ENCODE measurements around the gene GABBR1.

DNA sequence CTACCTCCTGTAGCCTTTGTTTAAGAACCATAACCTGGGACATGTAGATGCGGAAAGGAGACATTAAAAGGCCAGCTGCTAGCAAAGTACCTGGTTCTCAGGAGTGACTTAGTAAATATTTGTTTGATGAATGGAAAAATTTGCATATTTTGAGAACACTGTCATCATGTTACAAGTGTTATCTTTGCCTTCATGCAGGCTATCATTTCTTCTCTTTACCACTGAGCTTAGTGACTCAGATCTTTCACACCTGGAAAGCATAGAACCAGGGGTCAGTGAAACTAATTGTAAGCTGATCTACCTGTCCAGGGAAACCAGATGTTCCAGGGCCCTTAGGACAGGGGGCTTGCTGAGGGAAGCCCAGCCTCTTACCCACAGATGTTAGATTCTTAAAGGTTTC, 42.6 kb upstream of the GABBR1 start:
- TF ChIP-seq POLR2AphosphoS5 (IDR thresholded peaks at IDR 0.05; ENCODE audit: low read depth, low read length) = no peak
- TF ChIP-seq, protein P1, sequence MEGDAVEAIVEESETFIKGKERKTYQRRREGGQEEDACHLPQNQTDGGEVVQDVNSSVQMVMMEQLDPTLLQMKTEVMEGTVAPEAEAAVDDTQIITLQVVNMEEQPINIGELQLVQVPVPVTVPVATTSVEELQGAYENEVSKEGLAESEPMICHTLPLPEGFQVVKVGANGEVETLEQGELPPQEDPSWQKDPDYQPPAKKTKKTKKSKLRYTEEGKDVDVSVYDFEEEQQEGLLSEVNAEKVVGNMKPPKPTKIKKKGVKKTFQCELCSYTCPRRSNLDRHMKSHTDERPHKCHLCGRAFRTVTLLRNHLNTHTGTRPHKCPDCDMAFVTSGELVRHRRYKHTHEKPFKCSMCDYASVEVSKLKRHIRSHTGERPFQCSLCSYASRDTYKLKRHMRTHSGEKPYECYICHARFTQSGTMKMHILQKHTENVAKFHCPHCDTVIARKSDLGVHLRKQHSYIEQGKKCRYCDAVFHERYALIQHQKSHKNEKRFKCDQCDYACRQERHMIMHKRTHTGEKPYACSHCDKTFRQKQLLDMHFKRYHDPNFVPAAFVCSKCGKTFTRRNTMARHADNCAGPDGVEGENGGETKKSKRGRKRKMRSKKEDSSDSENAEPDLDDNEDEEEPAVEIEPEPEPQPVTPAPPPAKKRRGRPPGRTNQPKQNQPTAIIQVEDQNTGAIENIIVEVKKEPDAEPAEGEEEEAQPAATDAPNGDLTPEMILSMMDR (IDR thresholded peaks at IDR 0.05) = no peak
- no peak for TF ChIP-seq RAD21 (IDR thresholded peaks at IDR 0.05; ENCODE audit: low read length)
